ENCODE results near the gene AGBL1. TPM values are rescaled to one million over a fixed set of nuclear protein-coding genes. Genes with fewer than 3 reads are reported as not detected.
"Not testable (repeated sequence)": the region's sequence is repeated elsewhere in the genome, so short reads cannot be mapped to it uniquely, and the experiment has no call there.

Gene AGBL1
- total and polyA plus RNA-seq, 8 donors = under 0.01 to 0.18 TPM; not detected in 6

DNA sequence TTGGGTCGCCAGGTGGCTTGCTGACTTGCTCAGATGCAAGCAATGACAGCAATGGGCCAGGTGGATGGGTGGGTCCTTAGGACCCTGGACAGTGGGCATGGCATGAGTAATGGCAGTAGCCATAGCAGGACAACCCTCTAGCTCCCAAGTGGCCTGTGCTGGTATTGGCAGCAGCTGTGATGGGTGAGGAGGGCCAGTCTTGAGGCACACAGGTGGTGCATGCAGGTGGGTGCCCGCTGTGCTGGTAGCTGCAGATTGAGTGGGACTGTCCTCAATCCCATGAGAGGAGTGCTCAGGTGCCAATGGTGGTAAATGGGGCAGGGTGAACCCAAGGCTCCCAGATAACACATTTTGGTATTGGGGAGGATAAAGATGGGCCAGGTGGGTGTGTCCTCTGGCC, 24.2 kb downstream of the AGBL1 start:
- H3K4me3 ChIP-seq = no peak overlapping the region
- no peaks in the 10 kb centered on the region for H3K4me1 ChIP-seq
- DNase-seq = no peak
- WGBS, 5 donors = 64 to 88% (median 82%) methylated on average over 2 of the region's 2 CpGs
- H3K9me3 ChIP-seq = peaks cover 0 to 30% (median 14%) of the 10 kb centered on the region in 4 donors
- no peak overlapping the region for H3K27ac ChIP-seq
- TF ChIP-seq POLR2A (IDR thresholded peaks at IDR 0.05) = no peak
- TF ChIP-seq, protein P1, sequence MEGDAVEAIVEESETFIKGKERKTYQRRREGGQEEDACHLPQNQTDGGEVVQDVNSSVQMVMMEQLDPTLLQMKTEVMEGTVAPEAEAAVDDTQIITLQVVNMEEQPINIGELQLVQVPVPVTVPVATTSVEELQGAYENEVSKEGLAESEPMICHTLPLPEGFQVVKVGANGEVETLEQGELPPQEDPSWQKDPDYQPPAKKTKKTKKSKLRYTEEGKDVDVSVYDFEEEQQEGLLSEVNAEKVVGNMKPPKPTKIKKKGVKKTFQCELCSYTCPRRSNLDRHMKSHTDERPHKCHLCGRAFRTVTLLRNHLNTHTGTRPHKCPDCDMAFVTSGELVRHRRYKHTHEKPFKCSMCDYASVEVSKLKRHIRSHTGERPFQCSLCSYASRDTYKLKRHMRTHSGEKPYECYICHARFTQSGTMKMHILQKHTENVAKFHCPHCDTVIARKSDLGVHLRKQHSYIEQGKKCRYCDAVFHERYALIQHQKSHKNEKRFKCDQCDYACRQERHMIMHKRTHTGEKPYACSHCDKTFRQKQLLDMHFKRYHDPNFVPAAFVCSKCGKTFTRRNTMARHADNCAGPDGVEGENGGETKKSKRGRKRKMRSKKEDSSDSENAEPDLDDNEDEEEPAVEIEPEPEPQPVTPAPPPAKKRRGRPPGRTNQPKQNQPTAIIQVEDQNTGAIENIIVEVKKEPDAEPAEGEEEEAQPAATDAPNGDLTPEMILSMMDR (IDR thresholded peaks at IDR 0.05) = no peak
- no peak for TF ChIP-seq EP300 (IDR thresholded peaks at IDR 0.05)
- TF ChIP-seq POLR2AphosphoS5 (IDR thresholded peaks at IDR 0.05) = no peak
- H3K36me3 ChIP-seq = no peaks in the 10 kb centered on the region
- H3K27me3 ChIP-seq = peaks cover 0 to 4% (median 0%) of the 10 kb centered on the region in 3 donors
- intact Hi-C loops (cut with DNase I; ENCODE audit: low total_unique reads) = no loop called here

GRCh38 chr15:86106306-86106705, 26.6 kb downstream of the AGBL1 start:
- H3K36me3 ChIP-seq = no peaks in the 10 kb centered on the region
- 60 to 82% (median 75%) methylated on average over 4 of the region's 4 CpGs for WGBS, 5 donors
- peaks cover 0 to 30% (median 12%) of the 10 kb centered on the region in 4 donors for H3K9me3 ChIP-seq
- intact Hi-C loops (cut with DNase I; ENCODE audit: low total_unique reads) = no loop called here
- DNase-seq = no peak
- H3K4me1 ChIP-seq = no peaks in the 10 kb centered on the region
- TF ChIP-seq EP300 (IDR thresholded peaks at IDR 0.05) (no peak), POLR2AphosphoS5 (IDR thresholded peaks at IDR 0.05) (no peak), POLR2A (IDR thresholded peaks at IDR 0.05) (no peak)
- TF ChIP-seq, protein P1 (IDR thresholded peaks at IDR 0.05) = no peak
- no peak overlapping the region for H3K4me3 ChIP-seq
- H3K27ac ChIP-seq = no peak overlapping the region
- H3K27me3 ChIP-seq = peaks cover 0 to 4% (median 0%) of the 10 kb centered on the region in 3 donors

DNA sequence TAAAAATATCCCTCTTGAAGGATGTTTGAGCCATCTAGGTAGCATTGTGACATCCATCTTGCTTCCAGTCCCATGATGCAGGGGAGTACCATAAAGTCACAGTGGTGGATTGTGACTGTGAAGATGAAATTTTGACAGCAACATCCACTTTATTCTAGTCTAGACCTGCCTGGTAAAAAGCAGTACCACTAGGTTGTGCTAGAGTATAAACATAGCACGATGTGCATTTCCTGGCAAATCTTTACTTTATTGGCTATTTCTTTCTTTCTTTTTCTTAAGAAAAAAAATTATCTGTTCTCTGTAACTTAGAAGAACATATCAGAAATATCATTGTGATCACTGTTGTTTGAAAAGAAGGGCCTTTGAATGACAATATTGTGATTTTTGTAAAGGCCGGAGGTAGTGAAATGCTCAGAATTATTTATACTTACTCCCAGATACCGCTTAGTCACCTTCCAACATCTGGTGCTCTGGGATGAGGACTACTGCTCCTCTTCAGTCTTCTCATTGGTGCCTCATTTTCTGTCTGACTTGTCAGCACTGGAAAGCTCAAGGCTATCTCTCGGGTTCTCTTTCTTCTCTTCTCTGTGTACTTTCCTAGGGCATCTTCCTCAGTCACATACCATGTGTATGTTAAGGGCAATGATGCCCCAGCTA, 35.6 kb downstream of the AGBL1 start:
- H3K4me1 ChIP-seq = no peaks in the 10 kb centered on the region
- H3K27me3 ChIP-seq = no peaks in the 10 kb centered on the region
- WGBS, 5 donors = 57 to 74% (median 69%) methylated on average over 4 of the region's 4 CpGs
- intact Hi-C loops (cut with DNase I; ENCODE audit: low total_unique reads) = no loop called here
- peak in 1 of 2 donors; percentile 23 for DNase-seq
- no peak overlapping the region for H3K27ac ChIP-seq
- H3K4me3 ChIP-seq = no peak overlapping the region
- TF ChIP-seq POLR2AphosphoS5 (IDR thresholded peaks at IDR 0.05) (no peak), POLR2A (IDR thresholded peaks at IDR 0.05) (no peak), EP300 (IDR thresholded peaks at IDR 0.05) (no peak)
- H3K36me3 ChIP-seq = no peaks in the 10 kb centered on the region
- H3K9me3 ChIP-seq = no peaks in the 10 kb centered on the region

DNA sequence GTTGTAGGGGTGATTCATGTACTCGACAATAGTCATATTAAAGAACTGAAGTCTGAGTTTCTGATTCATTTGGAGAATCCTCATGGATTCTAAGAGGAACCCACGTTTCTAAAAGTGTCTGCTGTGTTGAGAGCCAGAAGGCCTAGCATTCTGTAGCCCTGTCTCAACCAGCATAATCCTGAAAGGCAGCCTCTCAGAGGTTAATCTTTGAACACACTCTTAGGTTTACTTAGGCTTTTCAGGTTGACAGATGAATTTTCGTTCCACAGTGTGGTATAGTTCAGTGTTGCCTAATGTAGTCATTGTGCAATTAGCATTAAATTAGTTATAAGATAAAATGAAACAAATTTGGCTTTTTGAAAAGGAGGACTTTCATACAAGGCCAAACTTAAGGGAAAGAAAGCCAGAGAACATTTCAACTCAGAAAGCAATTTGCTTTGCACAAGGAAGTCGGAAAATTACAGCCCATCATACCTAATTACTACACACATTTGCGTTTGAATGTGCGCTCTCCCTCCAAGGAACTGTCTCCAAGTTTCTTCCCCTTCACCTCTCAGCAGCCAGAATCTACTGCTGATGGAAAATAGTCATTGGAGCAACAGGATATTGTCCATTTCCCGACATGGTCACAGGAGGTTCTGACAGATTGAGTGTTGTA, 42.0 kb downstream of the AGBL1 start:
- no peaks in the 10 kb centered on the region for H3K36me3 ChIP-seq
- no peak overlapping the region for H3K27ac ChIP-seq
- H3K9me3 ChIP-seq = no peaks in the 10 kb centered on the region
- TF ChIP-seq, protein P1 (IDR thresholded peaks at IDR 0.05) = no peak
- TF ChIP-seq POLR2A (IDR thresholded peaks at IDR 0.05) = no peak
- no peak for TF ChIP-seq EP300 (IDR thresholded peaks at IDR 0.05)
- no peak for TF ChIP-seq POLR2AphosphoS5 (IDR thresholded peaks at IDR 0.05)
- intact Hi-C loops (cut with DNase I; ENCODE audit: low total_unique reads) = no loop called here
- DNase-seq = no peak
- WGBS, 5 donors = 42 to 54% (median 50%) methylated on average over 7 of the region's 7 CpGs
- H3K27me3 ChIP-seq = no peaks in the 10 kb centered on the region
- H3K4me3 ChIP-seq = no peak overlapping the region
- no peaks in the 10 kb centered on the region for H3K4me1 ChIP-seq

GRCh38 chr15:86122691-86123391, 43.2 kb downstream of the AGBL1 start:
- H3K9me3 ChIP-seq; intact Hi-C loops (cut with DNase I; ENCODE audit: low total_unique reads); H3K27ac ChIP-seq; H3K4me3 ChIP-seq; DNase-seq; H3K27me3 ChIP-seq; H3K4me1 ChIP-seq; H3K36me3 ChIP-seq: not testable (repeated sequence)
- 67 to 74% (median 73%) methylated on average over 3 of the region's 3 CpGs for WGBS, 5 donors
